Kidney epithelial cell (primary cell): ENCODE data around the gene DPH5. TPM values are rescaled to one million over a fixed set of nuclear protein-coding genes. Genes with fewer than 3 reads are reported as not detected.

Source experiments
- DNase-seq: peaks from one replicate; pipeline ENCODE4 v3.0.0-alpha.2; 2010; ENCODE audit warnings: low read depth
- H3K27me3 ChIP-seq: 2 replicates; pipeline ENCODE4 v1.6.0; 2011; ENCODE audit warnings: low read length; ENCODE audit not compliant: control insufficient read depth, insufficient read depth
- H3K36me3 ChIP-seq: 2 replicates; pipeline ENCODE4 v1.5.1; 2011; ENCODE audit warnings: low read length; ENCODE audit not compliant: control insufficient read depth, insufficient read depth
- H3K4me3 ChIP-seq: 2 replicates; pipeline ENCODE4 v1.5.1; 2011; ENCODE audit warnings: low read depth, mild to moderate bottlenecking, control low read depth, low read length
- CTCF ChIP-seq: IDR thresholded peaks from 2 replicates; pipeline ENCODE4 v1.5.1; 2011; ENCODE audit warnings: mild to moderate bottlenecking, moderate library complexity, low read length, control low read depth, inconsistent platforms; ENCODE audit not compliant: insufficient read depth, poor library complexity, severe bottlenecking
- total RNA-seq: library from RNA; depleted of rRNA; stranded (reverse); fragments of >200 nt; gene quantifications from 2 replicates; pipeline ENCODE4 v1.2.3, GENCODE V29; 2015

The DPH5 gene
- total RNA-seq, 1 donor from 2014 or later, result 34.5 TPM

- no peak overlapping the region for H3K4me3 ChIP-seq
- no peaks in the 10 kb centered on the region for H3K36me3 ChIP-seq
- TF ChIP-seq CTCF, result no peak
- no peaks in the 10 kb centered on the region for H3K27me3 ChIP-seq
- no peak for DNase-seq
Measured at GRCh38 chr1:101029184-101029583, 3.6 kb upstream of the DPH5 start.

- Histone ChIP-seq H3K27me3 (no peaks in the 10 kb centered on the region), H3K4me3 (no peak overlapping the region), H3K36me3 (no peaks in the 10 kb centered on the region)
- TF ChIP-seq CTCF, result no peak
- no peak for DNase-seq
Measured at GRCh38 chr1:101028466-101028865, 2.9 kb upstream of the DPH5 start.

GRCh38 chr1:101027194-101027772 lies 1.7 kb upstream of the DPH5 start:
- no peak for DNase-seq
- Histone ChIP-seq H3K36me3 (no peaks in the 10 kb centered on the region), H3K4me3 (no peak overlapping the region), H3K27me3 (no peaks in the 10 kb centered on the region)
- TF ChIP-seq CTCF, result no peak

GRCh38 chr1:101026430-101026788 lies 825 bp upstream of the DPH5 start:
- no peak for DNase-seq
- Histone ChIP-seq H3K36me3 (no peaks in the 10 kb centered on the region), H3K4me3 (peak overlapping the region; percentile 83), H3K27me3 (no peaks in the 10 kb centered on the region)
- TF ChIP-seq CTCF, result no peak

GRCh38 chr1:101025283-101025656 lies 314 bp downstream of the DPH5 start:
- TF ChIP-seq CTCF, result no peak
- H3K4me3 ChIP-seq, result peak overlapping the region; percentile 83
- DNase-seq, result no peak
- no peaks in the 10 kb centered on the region for H3K27me3 ChIP-seq
- no peaks in the 10 kb centered on the region for H3K36me3 ChIP-seq

GRCh38 chr1:101022294-101022693 lies 3.3 kb downstream of the DPH5 start:
- no peaks in the 10 kb centered on the region for H3K36me3 ChIP-seq
- H3K4me3 ChIP-seq, result no peak overlapping the region
- no peak for DNase-seq
- H3K27me3 ChIP-seq, result no peaks in the 10 kb centered on the region
- TF ChIP-seq CTCF, result no peak
